ENCODE data around the gene TMCC2.

TMCC2 gene

GRCh38 chr1:205268846-205269680 is 41.3 kb downstream of the TMCC2 start:
- no peaks in the 10 kb centered on the region for H3K27me3 ChIP-seq (ENCODE audit: insufficient read depth, low read depth)
- no peaks in the 10 kb centered on the region for H3K36me3 ChIP-seq (ENCODE audit: insufficient read depth)
- no peaks in the 10 kb centered on the region for H3K79me2 ChIP-seq (ENCODE audit: insufficient read depth, low read depth)
- H3K4me3 ChIP-seq (IDR thresholded peaks at IDR 0.05; ENCODE audit: insufficient read depth, low read depth, low read length), result no peak overlapping the region
- no peak for TF ChIP-seq CTCF (conservative IDR thresholded peaks at IDR 0.05; ENCODE audit: low read depth, low read length)
- H2AFZ ChIP-seq (ENCODE audit: low read depth), result no peak overlapping the region
- H3K4me1 ChIP-seq (ENCODE audit: low read depth, poor library complexity, severe bottlenecking), result peaks cover 38% of the 10 kb centered on the region
- no peak overlapping the region for H3K9ac ChIP-seq
- no peaks in the 10 kb centered on the region for H4K20me1 ChIP-seq (ENCODE audit: insufficient read depth)
- H3K4me2 ChIP-seq, result no peak overlapping the region
- H3K27ac ChIP-seq, result no peak overlapping the region

GRCh38 chr1:205269711-205270110 is 42.0 kb downstream of the TMCC2 start:
- Histone ChIP-seq H4K20me1 (ENCODE audit: insufficient read depth) (no peaks in the 10 kb centered on the region), H3K9ac (no peak overlapping the region), H2AFZ (ENCODE audit: low read depth) (no peak overlapping the region), H3K27me3 (ENCODE audit: insufficient read depth, low read depth) (no peaks in the 10 kb centered on the region), H3K27ac (no peak overlapping the region), H3K4me2 (no peak overlapping the region), H3K36me3 (ENCODE audit: insufficient read depth) (no peaks in the 10 kb centered on the region), H3K4me1 (ENCODE audit: low read depth, poor library complexity, severe bottlenecking) (peaks cover 38% of the 10 kb centered on the region), H3K79me2 (ENCODE audit: insufficient read depth, low read depth) (no peaks in the 10 kb centered on the region), H3K4me3 (IDR thresholded peaks at IDR 0.05; ENCODE audit: insufficient read depth, low read depth, low read length) (no peak overlapping the region)
- no peak for TF ChIP-seq CTCF (conservative IDR thresholded peaks at IDR 0.05; ENCODE audit: low read depth, low read length)

- Histone ChIP-seq H3K79me2 (ENCODE audit: insufficient read depth, low read depth) (no peaks in the 10 kb centered on the region), H3K9ac (no peak overlapping the region), H3K4me3 (IDR thresholded peaks at IDR 0.05; ENCODE audit: insufficient read depth, low read depth, low read length) (no peak overlapping the region), H3K4me1 (ENCODE audit: low read depth, poor library complexity, severe bottlenecking) (peaks cover 41% of the 10 kb centered on the region), H4K20me1 (ENCODE audit: insufficient read depth) (no peaks in the 10 kb centered on the region), H3K36me3 (ENCODE audit: insufficient read depth) (no peaks in the 10 kb centered on the region), H3K4me2 (no peak overlapping the region), H3K27me3 (ENCODE audit: insufficient read depth, low read depth) (no peaks in the 10 kb centered on the region), H3K27ac (no peak overlapping the region), H2AFZ (ENCODE audit: low read depth) (no peak overlapping the region)
- no peak for TF ChIP-seq CTCF (conservative IDR thresholded peaks at IDR 0.05; ENCODE audit: low read depth, low read length)
These were observed 42.5 kb downstream of the TMCC2 start for GRCh38 chr1:205270271-205270670.

GRCh38 chr1:205270764-205271163 is 43.0 kb downstream of the TMCC2 start:
- Histone ChIP-seq H3K79me2 (ENCODE audit: insufficient read depth, low read depth) (no peaks in the 10 kb centered on the region), H3K9ac (no peak overlapping the region), H3K4me3 (IDR thresholded peaks at IDR 0.05; ENCODE audit: insufficient read depth, low read depth, low read length) (no peak overlapping the region), H3K27me3 (ENCODE audit: insufficient read depth, low read depth) (no peaks in the 10 kb centered on the region), H3K4me1 (ENCODE audit: low read depth, poor library complexity, severe bottlenecking) (peaks cover 46% of the 10 kb centered on the region), H2AFZ (ENCODE audit: low read depth) (no peak overlapping the region), H3K27ac (no peak overlapping the region), H3K4me2 (no peak overlapping the region), H3K36me3 (ENCODE audit: insufficient read depth) (no peaks in the 10 kb centered on the region), H4K20me1 (ENCODE audit: insufficient read depth) (no peaks in the 10 kb centered on the region)
- no peak for TF ChIP-seq CTCF (conservative IDR thresholded peaks at IDR 0.05; ENCODE audit: low read depth, low read length)
